Endometrium (tissue), 2 donors: ENCODE results near the gene MGAT4A.
"Not testable (repeated sequence)": the region's sequence is repeated elsewhere in the genome, so short reads cannot be mapped to it uniquely, and the experiment has no call there.

Experiments used
- FAIRE-seq: peaks from 2 replicates; lab custom pipeline; 2012; peaks lifted over from hg19 to GRCh38; lab: Jason Lieb, UNC
- donor health status: control.
- donor health status: control.

The MGAT4A gene

DNA sequence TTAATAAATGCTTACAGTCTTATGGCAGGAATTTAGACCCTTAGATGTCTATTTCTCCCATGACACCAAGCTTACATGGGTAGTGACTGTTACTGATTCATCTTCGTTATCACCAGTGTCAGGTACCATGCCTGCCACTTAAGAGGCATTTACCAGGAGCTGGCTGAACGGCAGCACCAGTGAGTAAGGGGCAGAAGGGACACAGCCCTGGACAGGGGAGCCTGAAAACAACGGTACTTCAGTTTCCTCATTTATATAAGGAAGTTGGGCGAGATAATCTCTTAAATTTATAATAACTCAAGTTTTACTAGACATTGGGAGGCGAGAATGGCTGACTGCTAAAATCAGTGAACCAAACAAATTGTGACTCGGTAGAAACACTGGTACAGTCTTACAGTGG, 123.8 kb downstream of the MGAT4A start:
- FAIRE-seq, result no peak

DNA sequence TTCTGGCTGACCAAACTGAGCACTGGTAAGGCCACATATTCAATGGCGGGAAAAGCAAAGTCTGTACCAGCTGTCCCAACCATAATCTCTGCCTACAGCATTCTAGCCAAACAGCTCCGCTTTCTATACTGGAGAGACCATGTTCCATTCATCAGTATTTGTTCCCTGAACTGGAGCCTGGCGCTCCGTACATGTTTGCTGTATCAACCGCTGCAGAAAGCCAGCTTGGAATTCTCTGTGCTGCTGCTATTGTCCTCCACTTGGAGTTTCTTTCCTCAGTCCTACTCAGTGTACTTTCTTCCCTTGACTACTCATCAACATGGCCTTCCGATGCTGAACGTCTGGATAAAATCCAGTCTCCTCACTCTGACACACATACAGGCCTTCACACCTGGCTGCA, 124.5 kb downstream of the MGAT4A start:
- no peak for FAIRE-seq

DNA sequence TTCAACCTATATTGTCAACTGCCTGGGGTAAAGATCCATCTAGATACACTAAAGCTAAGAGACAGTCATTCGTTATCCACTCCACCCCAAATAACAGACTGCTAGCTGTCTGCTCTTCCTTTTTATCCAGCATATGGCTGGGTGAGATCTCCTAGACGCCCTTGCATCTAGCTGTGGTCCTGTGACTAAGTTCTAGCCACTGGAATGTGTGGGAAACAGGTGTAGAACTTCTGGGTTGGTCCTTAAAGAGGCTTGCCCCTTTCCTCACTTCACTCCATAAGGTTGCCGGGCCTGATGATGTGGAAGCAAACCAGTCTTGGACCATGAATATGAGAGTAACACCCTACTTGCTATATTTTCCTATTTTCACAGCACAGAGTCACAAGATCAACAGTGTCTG, 125.9 kb downstream of the MGAT4A start:
- FAIRE-seq, result no peak

DNA sequence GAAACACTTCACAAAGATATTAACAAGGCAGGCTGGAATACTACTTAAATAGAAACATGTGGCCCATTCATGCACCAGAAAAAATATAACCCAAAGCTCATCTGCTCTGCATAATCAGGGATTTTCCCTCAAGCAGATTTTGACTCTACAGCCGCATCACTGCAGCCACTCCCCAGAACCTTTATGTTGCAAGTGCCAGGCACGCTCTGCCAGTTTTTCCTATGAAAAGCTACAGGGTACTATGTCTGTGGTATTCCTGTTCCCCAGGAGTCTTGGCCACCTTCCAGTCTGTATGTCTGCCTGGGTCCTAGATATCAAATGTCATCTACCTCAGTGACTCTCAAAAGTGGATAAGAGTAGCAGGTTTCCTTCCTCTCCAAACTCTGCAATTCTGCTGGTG, 126.4 kb downstream of the MGAT4A start:
- no peak for FAIRE-seq

DNA sequence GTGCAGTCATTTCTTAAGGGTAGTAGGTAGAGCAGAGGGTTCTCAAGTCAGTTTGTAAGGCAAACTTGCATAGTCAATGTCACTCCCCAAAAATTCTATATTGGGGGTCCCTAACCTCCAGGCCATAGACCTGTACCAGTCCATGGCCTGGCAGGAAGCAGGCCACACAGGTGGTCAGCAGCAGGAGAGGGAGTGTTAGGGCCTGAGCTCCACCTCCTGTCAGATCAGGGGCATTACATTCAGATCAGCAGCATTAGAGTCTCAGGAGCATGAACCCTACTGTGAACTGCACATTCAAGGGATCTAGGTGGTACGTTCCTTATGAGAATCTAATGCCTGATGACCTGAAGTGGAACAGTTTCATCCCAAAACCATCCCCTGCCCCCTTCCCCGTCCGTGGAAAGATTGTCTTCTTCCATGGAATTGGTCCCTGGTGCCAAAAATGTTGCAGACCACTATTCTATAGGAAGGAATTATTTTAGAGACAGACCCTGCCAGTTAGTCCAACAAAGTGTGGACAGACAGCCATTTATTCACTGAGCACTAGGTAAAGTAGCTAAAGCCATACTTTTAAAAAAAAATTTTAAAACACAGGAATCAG, 129.3 kb downstream of the MGAT4A start:
- FAIRE-seq, result no peak

DNA sequence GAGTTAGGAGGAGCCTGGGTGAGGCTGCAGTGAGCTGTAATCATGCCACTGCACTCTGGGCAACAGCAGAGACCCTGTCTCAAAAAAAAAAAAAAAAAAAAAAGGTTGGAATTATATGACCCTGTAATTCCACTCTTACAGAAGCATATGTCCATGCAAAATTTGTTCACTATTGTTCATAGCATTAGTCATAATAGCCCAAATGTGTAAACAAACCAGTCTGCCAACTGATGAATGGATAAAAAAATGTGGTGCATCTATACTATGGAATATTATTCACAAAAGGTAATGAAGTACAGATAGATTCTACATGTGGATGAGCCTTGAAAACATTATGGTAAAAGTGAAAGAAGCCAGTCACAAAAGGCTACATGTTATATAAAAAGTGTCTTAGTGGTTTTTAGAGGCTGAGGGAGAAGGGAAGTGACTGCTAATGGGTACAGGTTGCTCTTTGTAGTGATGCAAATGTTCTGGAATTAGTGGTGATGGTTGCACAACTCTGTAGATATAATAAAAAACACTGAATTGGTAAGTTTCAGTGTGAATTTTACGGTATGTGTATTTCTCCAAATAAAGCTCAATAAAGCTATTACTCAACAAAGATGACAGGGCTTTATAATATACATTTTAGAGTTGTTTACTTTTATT, 132.0 kb downstream of the MGAT4A start:
- FAIRE-seq, result no peak

DNA sequence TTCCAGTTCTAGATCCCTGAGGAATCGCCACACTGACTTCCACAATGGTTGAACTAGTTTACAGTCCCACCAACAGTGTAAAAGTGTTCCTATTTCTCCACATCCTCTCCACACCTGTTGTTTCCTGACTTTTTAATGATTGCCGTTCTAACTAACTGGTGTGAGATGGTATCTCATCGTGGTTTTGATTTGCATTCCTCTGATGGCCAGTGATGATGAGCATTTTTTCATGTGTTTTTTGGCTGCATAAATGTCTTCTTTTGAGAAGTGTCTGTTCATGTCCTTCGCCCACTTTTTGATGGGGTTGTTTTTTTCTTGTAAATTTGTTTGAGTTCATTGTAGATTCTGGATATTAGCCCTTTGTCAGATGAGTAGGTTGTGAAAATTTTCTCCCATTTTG, 136.3 kb downstream of the MGAT4A start:
- FAIRE-seq, result not testable (repeated sequence)

DNA sequence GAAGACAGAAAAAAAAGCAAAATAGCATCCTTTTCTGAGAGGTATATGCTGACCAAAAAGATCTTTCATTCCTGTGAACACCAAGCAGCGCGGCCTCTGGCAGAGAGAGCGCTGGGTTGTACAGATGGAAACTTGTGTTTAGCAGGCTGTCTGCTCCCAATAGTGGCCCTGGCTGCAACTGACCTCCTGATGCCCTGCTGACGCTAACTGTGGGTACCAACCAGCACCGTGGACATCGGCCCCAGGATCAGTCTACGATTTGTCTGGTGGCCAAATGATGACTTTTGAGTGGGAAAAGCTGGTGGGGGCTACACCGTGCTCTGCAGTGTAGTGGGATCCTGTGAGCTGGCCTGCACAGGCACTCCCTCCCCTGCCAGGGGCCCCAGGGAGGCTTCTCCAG, 138.4 kb downstream of the MGAT4A start:
- no peak for FAIRE-seq

DNA sequence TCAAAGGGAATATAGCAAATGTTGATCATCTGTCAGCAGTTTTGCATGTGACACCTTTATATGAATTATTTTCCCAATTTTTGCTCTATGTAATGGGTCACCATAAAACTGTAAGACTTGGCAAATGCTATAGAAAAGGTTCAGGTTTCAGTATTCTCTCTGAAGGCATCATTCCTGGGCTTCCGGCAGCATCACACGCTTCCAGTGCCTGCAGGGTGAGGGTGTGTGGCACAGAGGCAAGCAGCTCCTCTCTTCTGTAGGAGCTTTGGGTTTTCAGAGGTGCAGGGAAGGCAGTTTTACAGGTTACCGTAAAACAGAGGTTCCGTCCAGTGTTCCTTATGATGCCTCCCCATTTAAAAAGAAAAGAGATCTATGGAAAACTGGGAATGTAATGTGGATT, 141.4 kb downstream of the MGAT4A start:
- no peak for FAIRE-seq

DNA sequence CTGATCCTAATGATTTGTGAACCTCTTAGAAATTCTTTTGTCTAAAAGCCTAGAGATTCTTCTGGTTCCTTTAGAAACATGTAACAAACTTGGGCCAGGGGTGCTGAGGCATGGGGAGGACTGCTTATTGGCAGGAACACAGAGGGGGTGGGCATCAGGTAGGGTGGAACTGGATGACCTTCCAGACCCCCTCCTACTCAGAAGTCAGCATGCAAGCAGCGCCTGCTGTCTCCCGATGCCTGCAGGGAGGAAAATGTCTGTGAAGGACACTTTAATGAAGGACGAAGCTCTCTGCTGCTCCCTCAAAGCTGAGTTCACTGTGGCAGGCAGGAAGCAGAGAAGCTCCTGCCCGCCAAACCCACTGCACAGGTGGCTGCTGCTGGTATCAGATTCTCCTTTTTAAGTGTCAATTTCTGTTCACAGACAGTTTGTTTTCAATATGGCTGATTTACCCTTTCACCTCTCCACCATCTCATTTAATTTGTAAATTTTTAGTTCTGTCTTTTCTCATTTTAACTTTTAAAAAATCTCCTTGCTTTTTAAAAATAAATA, 142.0 kb downstream of the MGAT4A start:
- no peak for FAIRE-seq

DNA sequence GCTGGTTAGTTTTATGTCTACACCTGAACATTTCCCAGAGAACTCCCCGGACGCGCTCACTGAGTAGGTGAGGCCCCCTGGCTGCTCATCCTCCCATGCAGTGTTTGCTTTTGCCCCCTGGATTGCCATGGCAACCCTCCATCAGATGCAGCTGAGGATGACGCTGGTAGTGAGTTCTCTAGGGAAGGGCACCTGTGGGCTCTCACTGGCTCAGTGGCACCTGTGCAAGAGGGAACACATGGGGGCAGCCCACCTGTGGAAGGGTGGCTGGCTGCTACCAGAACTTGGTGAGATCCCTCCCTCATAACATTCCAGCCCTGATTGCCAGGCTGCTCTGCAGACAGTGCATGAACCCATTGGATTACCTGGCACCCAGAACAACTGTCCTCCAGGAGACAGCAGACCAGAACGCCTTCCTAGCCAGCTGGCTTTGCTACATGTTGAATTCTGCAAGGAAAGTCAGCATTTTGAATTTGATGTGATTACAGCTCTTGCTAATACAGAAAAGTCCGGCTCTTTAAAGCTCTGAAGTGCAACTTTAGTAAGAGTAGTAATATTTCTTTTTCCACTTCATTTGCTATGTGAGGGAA, 144.3 kb downstream of the MGAT4A start:
- no peak for FAIRE-seq

DNA sequence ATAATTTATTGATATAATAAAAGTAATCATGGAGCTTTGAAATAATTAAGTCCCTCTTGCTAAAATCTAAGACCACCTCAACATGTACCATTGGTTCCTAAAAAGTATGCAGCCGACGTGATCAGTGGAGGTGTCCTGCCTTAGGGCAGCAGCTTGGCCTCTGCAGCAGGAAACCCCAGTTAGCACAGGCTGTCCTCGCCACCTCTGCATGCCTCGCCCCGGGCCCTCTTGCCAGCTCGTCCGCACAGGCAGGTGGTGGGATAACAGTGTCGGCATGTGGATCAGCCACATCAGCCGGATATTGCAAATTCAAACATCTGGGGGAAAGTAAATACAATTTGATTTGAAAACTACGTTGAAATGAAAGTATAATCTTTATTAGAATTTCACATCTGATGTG, 145.5 kb downstream of the MGAT4A start:
- FAIRE-seq, result no peak

DNA sequence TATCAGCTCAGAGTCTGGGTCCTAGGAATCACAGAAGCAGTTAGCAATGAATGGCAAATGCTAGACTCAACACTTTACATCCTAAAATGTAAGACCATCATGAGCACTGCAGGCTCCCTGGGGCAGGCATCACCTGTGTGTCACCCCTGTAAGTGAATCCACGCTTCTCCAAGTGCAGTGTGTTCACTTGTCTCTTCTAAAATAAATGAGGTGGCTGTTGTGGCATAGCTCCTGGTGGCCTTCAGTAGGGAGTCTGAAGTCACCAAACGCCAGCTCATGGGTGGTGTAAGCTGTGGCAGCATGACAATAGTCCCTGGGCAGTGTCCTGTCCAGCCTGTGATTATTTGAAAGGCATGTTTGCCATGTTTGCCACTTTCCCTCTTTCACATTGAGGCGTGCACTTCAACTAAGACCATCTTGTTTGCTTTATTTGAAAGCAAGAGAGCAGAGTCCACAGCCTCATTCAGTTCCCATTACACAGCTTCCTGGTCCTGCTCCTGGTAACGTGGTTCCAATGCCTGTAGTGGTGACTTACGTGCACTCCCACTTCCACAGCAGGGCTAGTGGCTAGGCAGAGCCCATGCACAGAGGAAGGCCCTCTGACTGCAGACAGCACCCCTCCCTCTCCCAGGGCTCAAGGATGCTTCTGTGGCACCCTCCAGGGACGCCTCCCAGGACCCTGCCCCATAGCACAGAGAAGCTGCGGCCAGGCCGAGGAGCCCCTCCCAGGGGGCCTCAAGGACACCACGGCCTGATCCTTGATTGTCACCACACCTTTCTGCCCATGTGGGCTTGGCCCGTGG, 146.9 kb downstream of the MGAT4A start:
- FAIRE-seq, result no peak

DNA sequence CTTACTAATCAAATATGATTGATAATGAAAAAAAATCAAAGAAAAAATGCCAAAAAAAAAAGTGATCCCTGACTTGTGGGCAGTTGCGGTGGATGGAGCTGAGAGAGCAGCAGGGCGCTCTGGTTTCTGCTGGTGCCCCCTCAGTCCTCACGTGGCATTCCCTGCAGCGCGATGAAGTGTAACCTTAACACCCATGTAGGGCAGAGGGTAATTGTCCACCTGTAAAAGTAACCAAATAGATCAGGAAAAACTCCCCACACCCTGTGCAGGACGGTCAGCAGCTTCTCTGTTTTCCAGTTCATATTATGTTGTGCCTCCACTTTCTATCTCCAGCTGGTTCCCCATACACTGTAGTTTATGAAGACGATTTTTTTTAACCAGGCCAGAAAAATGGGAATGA, 147.7 kb downstream of the MGAT4A start:
- FAIRE-seq, result no peak

DNA sequence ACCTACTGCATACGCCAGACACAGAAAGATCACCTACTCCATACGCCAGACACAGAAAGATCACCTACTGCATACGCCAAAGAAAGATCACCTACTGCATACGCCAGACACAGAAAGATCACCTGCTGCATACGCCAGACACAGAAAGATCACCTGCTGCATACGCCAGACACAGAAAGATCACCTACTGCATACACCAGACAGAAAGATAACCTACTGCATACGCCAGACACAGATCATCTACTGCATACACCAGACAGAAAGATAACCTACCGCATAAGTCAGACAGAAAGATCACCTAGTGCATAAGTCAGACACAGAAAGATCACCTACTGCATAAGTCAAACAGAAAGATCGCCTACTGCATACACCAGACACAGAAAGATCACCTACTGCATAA, 148.4 kb downstream of the MGAT4A start:
- no peak for FAIRE-seq

DNA sequence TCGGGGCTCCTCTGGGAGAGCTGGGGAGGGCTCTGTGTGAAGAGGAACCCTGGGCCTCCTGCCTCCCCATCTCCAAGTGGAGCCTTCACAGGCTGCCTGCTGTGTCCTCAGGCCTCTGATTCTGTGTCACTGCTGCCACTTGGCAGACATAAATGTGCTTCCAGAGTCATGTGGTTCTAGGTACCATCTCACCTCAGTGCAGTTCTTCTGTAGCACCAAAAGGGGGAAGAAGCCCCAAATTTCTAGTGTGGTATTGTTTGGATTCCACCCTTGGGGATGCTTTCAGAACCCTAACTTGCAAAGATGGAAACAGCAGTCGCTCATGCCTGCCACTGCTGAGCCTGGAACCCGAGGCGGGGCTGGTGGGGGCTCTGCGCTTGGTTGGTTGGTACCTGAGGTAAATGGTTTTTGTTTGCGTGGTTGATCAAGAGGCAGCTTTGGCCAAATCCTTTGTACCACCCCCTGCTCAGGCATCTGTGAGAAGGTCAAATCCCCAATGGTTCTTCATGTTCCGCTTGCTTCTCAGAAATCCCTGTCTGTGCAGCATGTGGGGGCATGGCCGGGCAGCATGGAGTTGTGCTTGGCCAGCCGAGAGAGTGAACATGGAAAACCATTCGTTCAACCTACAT, 150.2 kb downstream of the MGAT4A start:
- no peak for FAIRE-seq

DNA sequence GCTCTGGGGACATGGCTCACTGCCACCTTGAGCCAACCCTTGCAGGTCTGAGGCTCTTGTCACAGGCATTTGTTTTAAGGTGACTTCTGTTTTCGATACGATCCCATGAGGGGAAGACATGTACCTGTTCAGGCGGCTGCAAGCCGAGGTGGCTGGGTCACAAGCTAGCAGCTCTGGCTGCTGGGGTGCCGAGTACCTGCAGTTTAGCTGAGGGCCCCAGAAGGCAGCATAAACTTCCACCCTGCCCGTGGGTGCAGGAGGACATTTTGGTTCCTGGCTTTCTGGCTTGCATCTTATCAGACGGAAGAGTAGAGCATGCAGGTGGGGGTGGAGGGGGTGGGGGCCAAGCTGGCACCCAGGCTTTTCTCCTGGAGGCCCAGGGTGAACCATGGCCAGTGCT, 151.0 kb downstream of the MGAT4A start:
- no peak for FAIRE-seq

DNA sequence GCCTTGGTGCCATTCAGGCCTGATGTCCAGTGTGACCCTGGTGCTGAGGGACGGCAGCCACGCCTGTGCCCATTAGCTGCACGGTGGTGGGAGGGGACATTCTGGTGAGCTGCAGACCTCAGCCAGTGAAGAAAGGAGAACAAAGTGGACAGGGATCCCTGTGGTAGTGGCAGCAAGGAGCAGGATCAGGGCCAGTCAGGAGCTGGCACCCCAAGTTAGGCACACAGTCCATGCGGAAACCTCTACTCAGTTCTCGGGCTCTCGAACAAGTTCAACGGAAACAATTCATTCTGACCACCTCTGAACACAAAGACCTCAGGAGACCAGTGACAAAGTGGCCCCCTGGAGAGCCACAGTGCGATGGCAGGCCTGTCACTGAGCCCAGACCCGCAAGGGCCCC, 152.7 kb downstream of the MGAT4A start:
- FAIRE-seq, result no peak

DNA sequence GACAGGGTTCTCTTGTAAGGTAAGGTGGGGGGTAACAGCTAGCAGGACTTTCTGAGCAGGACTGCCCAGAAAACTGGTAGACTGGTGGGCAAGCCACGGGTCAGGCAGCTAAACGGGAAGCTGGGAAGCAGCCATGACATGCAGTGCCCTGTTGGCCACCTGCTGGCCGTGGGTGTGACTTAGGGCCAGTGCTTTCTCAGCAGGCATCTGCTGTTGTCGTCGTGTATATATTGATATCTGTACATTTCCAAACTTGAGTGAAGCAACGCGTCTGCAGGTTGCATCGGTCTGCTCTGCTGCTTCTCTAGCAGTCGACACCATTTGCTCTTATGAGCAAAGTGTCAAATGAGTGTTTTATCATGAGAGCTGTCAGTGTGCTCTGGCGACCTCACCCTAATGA, 153.6 kb downstream of the MGAT4A start:
- no peak for FAIRE-seq

DNA sequence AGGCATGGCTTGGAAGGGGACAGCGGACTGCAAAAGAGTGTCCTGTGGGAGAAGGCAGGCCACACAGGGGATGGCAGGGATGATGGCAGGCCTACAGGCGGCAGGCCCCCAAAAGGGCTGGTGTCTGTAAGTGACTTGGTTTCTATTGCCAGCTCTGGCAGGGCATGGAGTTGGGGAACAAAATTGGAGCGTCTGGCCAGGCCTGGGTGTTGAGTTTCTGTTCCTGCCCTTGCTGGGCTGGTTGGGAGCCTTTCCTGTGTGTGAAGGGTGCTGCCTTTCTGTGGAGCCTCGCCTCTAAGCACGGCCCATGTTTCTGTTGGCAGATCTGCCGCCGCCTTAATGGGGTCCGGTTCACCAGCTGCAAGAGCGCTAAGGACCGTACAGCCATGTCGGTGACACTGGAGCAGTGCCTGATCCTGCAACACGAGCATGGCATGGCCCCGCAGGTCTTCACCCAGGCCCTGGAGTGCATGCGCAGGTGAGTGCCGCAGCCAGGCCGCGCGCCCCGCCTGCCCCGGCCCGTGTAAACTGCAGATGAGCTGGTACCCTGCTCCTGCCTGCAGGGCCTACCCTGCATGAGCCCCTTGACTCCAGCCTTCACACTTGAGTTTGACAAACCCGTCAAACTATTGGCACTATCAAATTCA, 154.1 kb downstream of the MGAT4A start:
- no peak for FAIRE-seq

DNA sequence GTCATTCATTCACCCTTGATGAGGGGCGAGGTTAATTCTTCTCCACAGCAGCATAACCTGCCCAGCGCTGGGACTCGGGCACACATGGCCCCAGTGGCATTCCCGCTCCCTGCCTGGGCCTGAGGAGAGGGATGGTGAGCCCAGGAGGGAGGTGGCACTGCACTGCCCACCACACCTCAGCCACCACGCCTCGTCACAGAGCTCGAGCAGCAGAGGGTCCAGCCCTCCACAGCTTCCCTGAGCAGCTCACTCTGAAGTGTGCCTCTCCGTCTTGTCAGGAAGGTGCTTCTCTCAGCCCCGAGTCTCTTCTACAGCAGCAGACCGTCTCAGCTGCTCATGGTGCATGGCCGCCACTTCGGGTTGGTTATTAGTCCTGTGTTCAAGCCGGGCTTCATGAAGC, 157.5 kb downstream of the MGAT4A start:
- no peak for FAIRE-seq

DNA sequence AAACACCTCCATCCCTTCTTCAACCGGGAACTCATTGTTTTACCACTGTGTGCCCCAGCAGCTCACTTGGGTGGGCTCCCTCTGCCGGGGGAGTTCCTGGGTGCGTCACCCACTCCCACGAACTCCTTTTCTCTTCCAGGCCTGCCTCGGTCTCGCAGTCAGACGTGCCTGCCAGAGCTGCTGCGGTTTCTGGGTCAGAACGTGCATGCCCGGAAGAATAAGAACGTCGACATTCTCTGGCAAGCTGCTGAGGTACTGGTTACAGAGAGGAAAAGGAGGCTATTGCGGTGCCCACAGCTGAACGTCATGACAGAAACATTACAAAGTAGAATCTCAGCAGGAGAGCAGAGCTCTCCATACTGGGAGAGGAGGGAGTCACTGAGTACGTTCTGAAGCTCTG, 158.3 kb downstream of the MGAT4A start:
- FAIRE-seq, result no peak
